Measurements from ENCODE around the gene TMEM107. TPM values are rescaled to one million over a fixed set of nuclear protein-coding genes. Genes with fewer than 3 reads are reported as not detected.

TMEM107 gene
- total RNA-seq, 2 donors from 2014 or later: 26.2 to 27.7 TPM

DNA sequence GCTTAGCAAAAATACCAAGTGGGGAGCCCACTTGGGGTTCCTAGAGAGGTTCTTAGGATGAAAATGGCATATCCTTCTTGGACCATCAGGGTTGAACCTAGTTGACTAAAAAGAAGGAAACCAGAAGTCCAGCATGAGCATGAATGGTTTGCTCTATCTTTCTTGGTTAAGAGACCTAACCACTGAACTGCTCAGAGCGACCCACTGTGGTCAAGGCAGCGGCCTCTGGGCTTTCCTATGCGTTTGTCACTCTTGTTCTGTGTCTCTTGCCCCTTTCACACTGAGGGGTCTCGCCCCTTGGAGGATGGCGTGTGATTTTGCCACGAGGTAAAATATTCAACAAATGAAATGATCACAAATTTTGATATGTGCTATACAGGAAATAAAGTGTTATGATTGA, 14.3 kb upstream of the TMEM107 start:
- Mint-ChIP-seq H3K27me3 (ENCODE audit: insufficient read depth) (peaks cover 11% of the 10 kb centered on the region), H3K36me3 (ENCODE audit: low read depth) (no peaks in the 10 kb centered on the region), H3K9me3 (no peaks in the 10 kb centered on the region), H3K4me3 (no peak overlapping the region), H3K4me1 (peaks cover 8% of the 10 kb centered on the region), H3K27ac (peak overlapping the region; percentile 30)
- WGBS, 2 experiments (ENCODE audit: insufficient coverage in 1 of 2, insufficient read length in 1 of 2): 58 to 64% methylated on average over 6 of the region's 6 CpGs
- Histone ChIP-seq H3K4me1 (ENCODE audit: control insufficient read depth, insufficient read depth, low read length) (peaks cover 14% of the 10 kb centered on the region), H3K9ac (ENCODE audit: extremely low read depth, low read length, poor library complexity, severe bottlenecking) (no peak overlapping the region), H3K9me3 (ENCODE audit: control insufficient read depth, low read length) (no peaks in the 10 kb centered on the region), H3K4me3 (ENCODE audit: low read length) (peak overlapping the region; percentile 94), H3K27me3 (ENCODE audit: control insufficient read depth, insufficient read depth, low read length, poor library complexity, severe bottlenecking) (no peaks in the 10 kb centered on the region), H3K36me3 (ENCODE audit: control insufficient read depth, insufficient read depth, low read length) (no peaks in the 10 kb centered on the region), H3K27ac (ENCODE audit: low read depth, low read length) (no peak overlapping the region)
- no peak for DNase-seq
- no peak for TF ChIP-seq CTCF (conservative IDR thresholded peaks at IDR 0.05)

DNA sequence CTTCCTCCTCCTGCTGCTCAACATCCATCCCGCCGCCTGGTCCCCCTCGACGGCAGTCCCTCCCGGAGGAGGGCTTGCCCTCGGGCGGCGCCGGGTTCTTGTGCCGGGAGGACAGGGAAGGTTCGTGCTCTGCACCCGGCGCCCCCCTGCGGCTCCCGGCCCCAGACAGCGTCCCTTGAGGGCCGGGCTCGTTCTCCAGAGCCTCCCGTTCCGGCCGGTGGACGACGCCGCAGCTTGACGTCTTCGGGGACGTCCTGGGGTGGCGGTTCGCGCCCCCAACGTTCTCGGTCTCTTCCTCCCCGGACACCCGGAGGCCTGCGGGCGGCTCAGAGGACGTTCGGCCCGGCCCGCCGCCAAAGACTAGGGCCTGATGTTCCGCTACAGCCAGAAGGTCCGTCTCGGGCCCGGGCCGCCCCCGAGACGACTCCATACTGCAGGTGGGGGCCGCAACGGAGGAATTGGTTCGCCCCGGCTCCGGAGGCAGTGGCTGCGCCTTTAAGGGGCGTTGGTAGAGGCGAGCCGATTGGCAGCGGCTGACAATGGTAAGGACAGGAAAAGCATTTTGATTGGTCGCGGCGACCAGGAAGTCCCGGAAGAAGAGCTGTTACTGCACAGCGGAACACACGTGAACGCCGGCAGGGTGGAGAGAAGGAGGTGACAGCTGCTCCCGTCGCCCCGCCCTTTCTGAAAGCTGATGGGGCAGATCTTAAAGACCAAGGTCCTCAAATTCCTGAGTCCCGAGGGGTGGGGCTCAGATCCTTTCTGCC, 13.7 kb upstream of the TMEM107 start, which contains the start of gene BORCS6:
BORCS6 (minus strand) TSS at position 470 of the 767 bp plus-strand sequence; CDS start at position 430, 40 bp downstream.
- DNase-seq: peak; percentile 100
- H3K9me3 Mint-ChIP-seq: no peaks in the 10 kb centered on the region
- H3K27ac ChIP-seq (ENCODE audit: low read depth, low read length): no peak within 1 kb of the TSS
- H3K27me3 ChIP-seq (ENCODE audit: control insufficient read depth, insufficient read depth, low read length, poor library complexity, severe bottlenecking): no peaks in the 10 kb centered on the region
- H3K27ac Mint-ChIP-seq: peak within 1 kb of the TSS; percentile 39
- H3K4me3 ChIP-seq (ENCODE audit: low read length): peak within 1 kb of the TSS; percentile 94
- H3K36me3 ChIP-seq (ENCODE audit: control insufficient read depth, insufficient read depth, low read length): no peaks in the 10 kb centered on the region
- WGBS, 2 experiments (ENCODE audit: insufficient coverage in 1 of 2, insufficient read length in 1 of 2): 0% methylated on average over 32 to 70 of the region's 70 CpGs
- H3K27me3 Mint-ChIP-seq (ENCODE audit: insufficient read depth): peaks cover 11% of the 10 kb centered on the region
- peaks cover 8% of the 10 kb centered on the region for H3K4me1 Mint-ChIP-seq
- H3K4me3 Mint-ChIP-seq: no peak within 1 kb of the TSS
- H3K36me3 Mint-ChIP-seq (ENCODE audit: low read depth): no peaks in the 10 kb centered on the region
- no peak for TF ChIP-seq CTCF (conservative IDR thresholded peaks at IDR 0.05)
- peaks cover 14% of the 10 kb centered on the region for H3K4me1 ChIP-seq (ENCODE audit: control insufficient read depth, insufficient read depth, low read length)
- H3K9ac ChIP-seq (ENCODE audit: extremely low read depth, low read length, poor library complexity, severe bottlenecking): peak within 1 kb of the TSS; percentile 48
- no peaks in the 10 kb centered on the region for H3K9me3 ChIP-seq (ENCODE audit: control insufficient read depth, low read length)

GRCh38 chr17:8189041-8189710, 13.0 kb upstream of the TMEM107 start:
- H3K4me1 Mint-ChIP-seq: peaks cover 8% of the 10 kb centered on the region
- no peak overlapping the region for H3K4me3 Mint-ChIP-seq

More at GRCh38 chr17:8189041-8189710, 13.0 kb upstream of the TMEM107 start:
- Histone ChIP-seq H3K4me1 (ENCODE audit: control insufficient read depth, insufficient read depth, low read length) (peaks cover 14% of the 10 kb centered on the region), H3K4me3 (ENCODE audit: low read length) (peak overlapping the region; percentile 94), H3K27ac (ENCODE audit: low read depth, low read length) (no peak overlapping the region), H3K9ac (ENCODE audit: extremely low read depth, low read length, poor library complexity, severe bottlenecking) (peak overlapping the region; percentile 48), H3K27me3 (ENCODE audit: control insufficient read depth, insufficient read depth, low read length, poor library complexity, severe bottlenecking) (no peaks in the 10 kb centered on the region), H3K36me3 (ENCODE audit: control insufficient read depth, insufficient read depth, low read length) (no peaks in the 10 kb centered on the region), H3K9me3 (ENCODE audit: control insufficient read depth, low read length) (no peaks in the 10 kb centered on the region)
- Mint-ChIP-seq H3K27ac (no peak overlapping the region), H3K9me3 (no peaks in the 10 kb centered on the region), H3K36me3 (ENCODE audit: low read depth) (no peaks in the 10 kb centered on the region), H3K27me3 (ENCODE audit: insufficient read depth) (peaks cover 11% of the 10 kb centered on the region)
- 10 to 21% methylated on average over 25 to 67 of the region's 67 CpGs for WGBS, 2 experiments (ENCODE audit: insufficient coverage in 1 of 2, insufficient read length in 1 of 2)
- no peak for TF ChIP-seq CTCF (conservative IDR thresholded peaks at IDR 0.05)
- DNase-seq: peak; percentile 76

Data from endodermal cell (in vitro differentiated cells).